Neural progenitor cell (in vitro differentiated cells): Measurements from ENCODE around the gene ABCC1. TPM values are rescaled to one million over a fixed set of nuclear protein-coding genes. Genes with fewer than 3 reads are reported as not detected.

Source experiments
- DNase-seq: peaks from one replicate; pipeline ENCODE4 v3.0.0-alpha.2; 2016; ENCODE audit warnings: low spot score
- H2AFZ ChIP-seq: fragments of 200-600 bp; sonication (generic); replicated peaks from 2 replicates; pipeline ENCODE4 v1.6.1; 2016; ENCODE audit warnings: antibody characterized with exemption
- H3F3A ChIP-seq: fragments of 200-600 bp; sonication (generic); 2 replicates; pipeline ENCODE4 v1.6.1; 2016; ENCODE audit warnings: antibody characterized with exemption, low read depth
- H3K27ac ChIP-seq: fragments of 200-600 bp; sonication (generic); 2 replicates; pipeline ENCODE4 v1.5.1; 2016; ENCODE audit warnings: mild to moderate bottlenecking
- H3K27me3 ChIP-seq: fragments of 200-600 bp; sonication (generic); 2 replicates; pipeline ENCODE4 v1.6.1; 2016; ENCODE audit warnings: mild to moderate bottlenecking, moderate library complexity
- H3K36me3 ChIP-seq: fragments of 200-600 bp; sonication (generic); 2 replicates; pipeline ENCODE4 v1.5.1; 2016
- H3K4me1 ChIP-seq: fragments of 200-600 bp; sonication (generic); 2 replicates; pipeline ENCODE4 v1.6.1; 2016; ENCODE audit warnings: mixed run types
- H3K4me2 ChIP-seq: fragments of 200-600 bp; sonication (generic); 2 replicates; pipeline ENCODE4 v1.6.1; 2016
- H3K4me3 ChIP-seq: fragments of 200-600 bp; sonication (generic); 2 replicates; pipeline ENCODE4 v1.5.1; 2016
- H3K79me2 ChIP-seq: fragments of 200-600 bp; sonication (generic); 2 replicates; pipeline ENCODE4 v1.6.1; 2016; ENCODE audit warnings: low read depth
- H3K9ac ChIP-seq: fragments of 200-600 bp; sonication (generic); 2 replicates; pipeline ENCODE4 v1.6.1; 2016
- H3K9me3 ChIP-seq: fragments of 200-600 bp; sonication (generic); 2 replicates; pipeline ENCODE4 v1.5.1; 2016; ENCODE audit warnings: low read depth
- H4K20me1 ChIP-seq: fragments of 200-600 bp; sonication (generic); 2 replicates; pipeline ENCODE4 v1.6.1; 2016; ENCODE audit warnings: low read depth
- H3K27ac Mint-ChIP-seq: 3 replicates; pipeline ENCODE4 v1.8.0; 2021; ENCODE audit warnings: mixed read lengths
- H3K27me3 Mint-ChIP-seq: 2 replicates; pipeline ENCODE4 v1.8.0; 2022; ENCODE audit warnings: low read depth, mild to moderate bottlenecking, inconsistent platforms, moderate library complexity, mixed read lengths; ENCODE audit not compliant: insufficient read depth
- H3K36me3 Mint-ChIP-seq: 3 replicates; pipeline ENCODE4 v1.8.0; 2021; ENCODE audit warnings: mixed read lengths
- H3K4me1 Mint-ChIP-seq: 3 replicates; pipeline ENCODE4 v1.8.0; 2021; ENCODE audit warnings: mixed read lengths
- H3K4me3 Mint-ChIP-seq: 3 replicates; pipeline ENCODE4 v1.8.0; 2021; ENCODE audit warnings: mild to moderate bottlenecking, moderate library complexity, mixed read lengths
- H3K9me3 Mint-ChIP-seq: 3 replicates; pipeline ENCODE4 v1.8.0; 2020; ENCODE audit warnings: mixed read lengths
- CTCF ChIP-seq: fragments of 200-600 bp; sonication (generic); IDR thresholded peaks from 2 replicates; pipeline ENCODE4 v1.5.1; 2017; ENCODE audit warnings: antibody characterized with exemption, mild to moderate bottlenecking
- EZH2 ChIP-seq: fragments of 200-600 bp; sonication (generic); IDR thresholded peaks from 2 replicates; pipeline ENCODE4 v1.6.1; 2017; ENCODE audit warnings: antibody characterized with exemption, mild to moderate bottlenecking, moderate library complexity
- EZH2phosphoT487 ChIP-seq: fragments of 200-600 bp; sonication (generic); IDR thresholded peaks from 2 replicates; pipeline ENCODE4 v1.6.1; 2017; ENCODE audit warnings: antibody characterized with exemption
- total RNA-seq: library from RNA; depleted of rRNA; stranded (reverse); fragments of >200 nt; gene quantifications from 2 replicates; pipeline ENCODE4 v1.2.3, GENCODE V29; 2015; ENCODE audit warnings: low replicate concordance

ABCC1 gene
- total RNA-seq, 1 donor from 2014 or later: 17.5 TPM

DNA sequence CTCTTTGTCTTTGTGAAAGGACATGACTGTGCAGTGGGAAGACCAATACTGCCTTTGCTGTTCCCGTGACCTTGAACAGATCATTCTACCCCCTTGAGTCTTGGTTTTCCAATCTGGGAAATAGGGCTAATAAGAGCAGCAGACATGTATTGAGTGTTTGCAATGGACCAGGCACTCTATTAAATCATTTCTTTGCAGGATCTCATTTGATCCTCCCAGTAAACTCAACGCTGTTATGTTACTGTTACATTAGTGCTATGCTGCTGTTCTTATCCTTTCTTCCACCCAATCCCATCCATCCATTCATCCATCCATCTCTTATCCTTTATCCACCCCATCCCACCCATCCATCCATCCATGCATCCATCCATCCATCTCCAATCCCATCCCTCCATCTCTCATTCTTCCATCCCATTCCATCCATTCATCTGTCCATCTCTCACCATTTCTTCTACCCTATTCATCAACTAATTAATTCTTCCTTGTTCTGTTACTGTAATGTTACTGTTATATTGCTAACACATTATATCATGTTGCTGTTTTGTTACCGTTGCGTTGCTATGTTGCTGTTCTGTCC lies 208.8 kb downstream of the ABCC1 start:
- H2AFZ ChIP-seq: no peak overlapping the region
- no peak for TF ChIP-seq EZH2
- no peak for TF ChIP-seq CTCF
- no peak for TF ChIP-seq EZH2phosphoT487
- no peak overlapping the region for H3K4me3 ChIP-seq
- no peaks in the 10 kb centered on the region for H3K4me1 Mint-ChIP-seq
- no peak overlapping the region for H3K27ac Mint-ChIP-seq
- H4K20me1 ChIP-seq: no peaks in the 10 kb centered on the region
- H3K27me3 ChIP-seq: no peaks in the 10 kb centered on the region
- no peak overlapping the region for H3K27ac ChIP-seq
- H3K27me3 Mint-ChIP-seq: peaks cover 4% of the 10 kb centered on the region
- H3K4me2 ChIP-seq: no peak overlapping the region
- peaks cover 45% of the 10 kb centered on the region for H3K9me3 Mint-ChIP-seq
- H3K36me3 ChIP-seq: no peaks in the 10 kb centered on the region
- DNase-seq: no peak
- H3K9me3 ChIP-seq: peaks cover 6% of the 10 kb centered on the region
- H3K36me3 Mint-ChIP-seq: no peaks in the 10 kb centered on the region
- no peaks in the 10 kb centered on the region for H3F3A ChIP-seq
- H3K4me3 Mint-ChIP-seq: no peak overlapping the region
- no peaks in the 10 kb centered on the region for H3K4me1 ChIP-seq
- H3K79me2 ChIP-seq: no peaks in the 10 kb centered on the region
- H3K9ac ChIP-seq: no peak overlapping the region

GRCh38 chr16:16158741-16159374 lies 209.4 kb downstream of the ABCC1 start:
- H3K36me3 ChIP-seq: no peaks in the 10 kb centered on the region

GRCh38 chr16:16159662-16160061 lies 210.2 kb downstream of the ABCC1 start:
- Histone ChIP-seq H4K20me1 (no peaks in the 10 kb centered on the region), H3K9ac (no peak overlapping the region), H3K27me3 (no peaks in the 10 kb centered on the region), H3K9me3 (peaks cover 6% of the 10 kb centered on the region), H3K4me3 (no peak overlapping the region), H3K79me2 (no peaks in the 10 kb centered on the region), H3K27ac (no peak overlapping the region), H3K36me3 (no peaks in the 10 kb centered on the region), H3K4me1 (no peaks in the 10 kb centered on the region), H3F3A (no peaks in the 10 kb centered on the region), H2AFZ (no peak overlapping the region), H3K4me2 (no peak overlapping the region)
- Mint-ChIP-seq H3K36me3 (no peaks in the 10 kb centered on the region), H3K4me3 (no peak overlapping the region), H3K4me1 (no peaks in the 10 kb centered on the region), H3K9me3 (peaks cover 45% of the 10 kb centered on the region), H3K27ac (no peak overlapping the region), H3K27me3 (peaks cover 4% of the 10 kb centered on the region)
- TF ChIP-seq CTCF (no peak), EZH2 (no peak), EZH2phosphoT487 (no peak)
- no peak for DNase-seq

More at GRCh38 chr16:16158741-16159374, 209.4 kb downstream of the ABCC1 start:
- Histone ChIP-seq H3K4me2 (no peak overlapping the region), H3F3A (no peaks in the 10 kb centered on the region), H3K79me2 (no peaks in the 10 kb centered on the region), H3K4me3 (no peak overlapping the region), H3K4me1 (no peaks in the 10 kb centered on the region), H3K9ac (no peak overlapping the region), H3K27ac (no peak overlapping the region), H2AFZ (no peak overlapping the region), H3K9me3 (peaks cover 6% of the 10 kb centered on the region), H3K27me3 (no peaks in the 10 kb centered on the region), H4K20me1 (no peaks in the 10 kb centered on the region)
- Mint-ChIP-seq H3K4me3 (no peak overlapping the region), H3K4me1 (no peaks in the 10 kb centered on the region), H3K36me3 (no peaks in the 10 kb centered on the region), H3K9me3 (peaks cover 45% of the 10 kb centered on the region), H3K27me3 (peaks cover 4% of the 10 kb centered on the region), H3K27ac (no peak overlapping the region)
- DNase-seq: no peak
- TF ChIP-seq EZH2 (no peak), EZH2phosphoT487 (no peak), CTCF (no peak)
